ENCODE data around the gene ATP2C1.

The ATP2C1 gene

DNA sequence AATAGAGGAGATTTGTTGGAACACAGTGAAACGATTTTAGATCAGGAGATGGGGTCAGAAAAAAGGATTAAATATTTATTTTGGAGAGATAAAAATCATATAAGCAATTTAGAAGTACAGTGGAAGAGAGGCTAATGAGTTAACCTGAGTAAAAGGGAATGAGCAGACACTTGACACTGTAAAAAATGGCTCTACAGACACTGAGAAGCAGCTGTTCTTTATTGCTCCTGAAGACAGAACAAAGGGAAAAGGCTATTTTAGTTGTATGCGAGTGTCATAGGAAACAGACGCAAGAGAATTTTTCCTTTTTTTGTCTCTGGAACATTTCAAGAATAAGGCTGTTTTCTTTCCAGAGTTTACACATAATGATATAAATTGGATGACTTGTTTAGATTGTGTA lies 98.5 kb downstream of the ATP2C1 start:
- WGBS (ENCODE audit: extremely low coverage, insufficient coverage, low lambda C conversion rate) = 100% methylated on average over 1 of the region's 3 CpGs
- Histone ChIP-seq H2BK5ac (ENCODE audit: low read length) (no peak overlapping the region), H2BK120ac (ENCODE audit: low read depth, low read length) (no peak overlapping the region), H2BK15ac (replicated peaks; ENCODE audit: low read depth) (no peak overlapping the region), H3K4ac (ENCODE audit: low read depth, low read length) (no peak overlapping the region), H2AK5ac (ENCODE audit: low read length) (no peak overlapping the region), H3K4me3 (ENCODE audit: low read length) (no peak overlapping the region), H3K56ac (ENCODE audit: low read length) (no peak overlapping the region), H3K4me1 (ENCODE audit: control insufficient read depth, low read depth, low read length) (no peaks in the 10 kb centered on the region), H3K27me3 (ENCODE audit: insufficient read depth, low read length, poor library complexity) (no peaks in the 10 kb centered on the region), H3K79me1 (ENCODE audit: low read length) (no peaks in the 10 kb centered on the region), H3K18ac (ENCODE audit: low read length) (no peak overlapping the region), H4K5ac (ENCODE audit: low read length) (no peak overlapping the region), H3K79me2 (ENCODE audit: control insufficient read depth, insufficient read depth, low read length) (no peaks in the 10 kb centered on the region), H3K23ac (ENCODE audit: low read length) (no peak overlapping the region), H3K36me3 (ENCODE audit: control insufficient read depth, insufficient read depth, low read length) (peaks cover 2% of the 10 kb centered on the region), H3K9ac (ENCODE audit: low read length) (no peak overlapping the region), H4K8ac (ENCODE audit: low read depth, low read length) (no peak overlapping the region), H3K27ac (ENCODE audit: low read depth, low read length) (no peak overlapping the region), H3K4me2 (ENCODE audit: low read length) (no peak overlapping the region)
- DNase-seq = no peak

DNA sequence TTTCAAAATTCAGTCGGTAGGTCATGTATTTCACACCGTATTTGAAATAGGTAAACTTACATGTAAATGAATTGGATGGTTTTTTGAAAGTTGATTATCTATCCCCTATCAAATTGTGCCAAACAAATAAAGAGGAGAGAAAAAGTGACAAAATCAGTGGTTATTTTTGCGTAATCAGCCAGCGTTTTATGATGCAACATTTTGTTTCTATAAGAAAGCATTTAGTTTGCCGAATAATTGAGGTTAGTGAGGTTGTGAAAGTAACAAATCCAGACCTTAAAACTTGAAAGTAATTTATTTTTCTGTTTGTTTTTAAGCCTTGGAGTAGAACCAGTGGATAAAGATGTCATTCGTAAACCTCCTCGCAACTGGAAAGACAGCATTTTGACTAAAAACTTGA lies 103.4 kb downstream of the ATP2C1 start:
- Histone ChIP-seq H3K4ac (ENCODE audit: low read depth, low read length) (no peak overlapping the region), H3K56ac (ENCODE audit: low read length) (no peak overlapping the region), H3K18ac (ENCODE audit: low read length) (no peak overlapping the region), H3K9ac (ENCODE audit: low read length) (no peak overlapping the region), H2AK5ac (ENCODE audit: low read length) (no peak overlapping the region), H3K36me3 (ENCODE audit: control insufficient read depth, insufficient read depth, low read length) (peaks cover 2% of the 10 kb centered on the region), H3K4me1 (ENCODE audit: control insufficient read depth, low read depth, low read length) (no peaks in the 10 kb centered on the region), H2BK120ac (ENCODE audit: low read depth, low read length) (no peak overlapping the region), H3K27ac (ENCODE audit: low read depth, low read length) (no peak overlapping the region), H2BK5ac (ENCODE audit: low read length) (no peak overlapping the region), H3K27me3 (ENCODE audit: insufficient read depth, low read length, poor library complexity) (no peaks in the 10 kb centered on the region), H3K4me3 (ENCODE audit: low read length) (no peak overlapping the region), H3K79me1 (ENCODE audit: low read length) (no peaks in the 10 kb centered on the region), H4K8ac (ENCODE audit: low read depth, low read length) (no peak overlapping the region), H4K5ac (ENCODE audit: low read length) (no peak overlapping the region), H3K4me2 (ENCODE audit: low read length) (no peak overlapping the region), H3K23ac (ENCODE audit: low read length) (no peak overlapping the region), H2BK15ac (replicated peaks; ENCODE audit: low read depth) (no peak overlapping the region), H3K79me2 (ENCODE audit: control insufficient read depth, insufficient read depth, low read length) (no peaks in the 10 kb centered on the region)
- WGBS (ENCODE audit: extremely low coverage, insufficient coverage, low lambda C conversion rate) = 100% methylated on average over 1 of the region's 7 CpGs
- DNase-seq = no peak

DNA sequence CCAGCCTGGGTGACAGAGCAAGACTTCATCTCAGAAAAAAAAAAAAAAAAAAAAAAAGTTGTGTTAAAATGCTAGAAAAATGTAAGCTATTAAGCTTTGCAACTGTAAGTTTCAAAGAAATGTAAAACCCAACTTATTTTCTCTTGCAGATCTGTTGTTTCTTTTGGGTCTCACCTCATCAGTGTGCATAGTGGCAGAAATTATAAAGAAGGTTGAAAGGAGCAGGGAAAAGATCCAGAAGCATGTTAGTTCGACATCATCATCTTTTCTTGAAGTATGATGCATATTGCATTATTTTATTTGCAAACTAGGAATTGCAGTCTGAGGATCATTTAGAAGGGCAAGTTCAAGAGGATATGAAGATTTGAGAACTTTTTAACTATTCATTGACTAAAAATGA lies 107.2 kb downstream of the ATP2C1 start:
- Histone ChIP-seq H3K56ac (ENCODE audit: low read length) (no peak overlapping the region), H3K4ac (ENCODE audit: low read depth, low read length) (no peak overlapping the region), H3K27ac (ENCODE audit: low read depth, low read length) (no peak overlapping the region), H3K27me3 (ENCODE audit: insufficient read depth, low read length, poor library complexity) (no peaks in the 10 kb centered on the region), H3K9ac (ENCODE audit: low read length) (no peak overlapping the region), H3K4me2 (ENCODE audit: low read length) (no peak overlapping the region), H3K79me2 (ENCODE audit: control insufficient read depth, insufficient read depth, low read length) (no peaks in the 10 kb centered on the region), H2BK5ac (ENCODE audit: low read length) (no peak overlapping the region), H3K4me1 (ENCODE audit: control insufficient read depth, low read depth, low read length) (no peaks in the 10 kb centered on the region), H2BK15ac (replicated peaks; ENCODE audit: low read depth) (no peak overlapping the region), H4K8ac (ENCODE audit: low read depth, low read length) (no peak overlapping the region), H3K79me1 (ENCODE audit: low read length) (no peaks in the 10 kb centered on the region), H3K23ac (ENCODE audit: low read length) (no peak overlapping the region), H2AK5ac (ENCODE audit: low read length) (no peak overlapping the region), H3K18ac (ENCODE audit: low read length) (no peak overlapping the region), H2BK120ac (ENCODE audit: low read depth, low read length) (no peak overlapping the region), H4K5ac (ENCODE audit: low read length) (no peak overlapping the region), H3K4me3 (ENCODE audit: low read length) (no peak overlapping the region), H3K36me3 (ENCODE audit: control insufficient read depth, insufficient read depth, low read length) (no peaks in the 10 kb centered on the region)
- no peak for DNase-seq
- no CpG with 5 or more reads among the region's 1 CpG for WGBS (ENCODE audit: extremely low coverage, insufficient coverage, low lambda C conversion rate)

DNA sequence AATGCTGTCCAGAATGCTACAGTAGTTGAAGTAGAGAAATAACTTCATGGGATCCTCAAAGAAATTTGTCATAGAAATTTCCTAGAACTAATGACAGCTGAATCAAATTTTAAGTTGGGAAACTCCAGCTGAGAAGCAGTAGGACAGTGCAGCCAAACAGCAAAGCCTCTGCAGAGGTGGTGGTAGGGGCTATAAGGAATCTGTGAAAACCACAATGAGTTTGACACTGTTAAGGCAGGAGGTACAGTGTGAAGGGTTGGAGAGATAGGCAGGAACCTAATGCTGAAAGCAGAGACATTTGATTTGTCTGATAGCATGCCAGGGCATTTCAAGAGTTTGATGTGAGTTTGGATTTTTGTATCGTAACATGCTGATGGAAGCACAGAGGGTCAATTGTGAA lies 110.7 kb downstream of the ATP2C1 start:
- no peak overlapping the region for H3K27ac ChIP-seq (ENCODE audit: low read depth, low read length)
- no peak overlapping the region for H2BK5ac ChIP-seq (ENCODE audit: low read length)
- H2BK120ac ChIP-seq (ENCODE audit: low read depth, low read length) = no peak overlapping the region
- no peak overlapping the region for H4K5ac ChIP-seq (ENCODE audit: low read length)
- no peak overlapping the region for H4K8ac ChIP-seq (ENCODE audit: low read depth, low read length)
- H3K27me3 ChIP-seq (ENCODE audit: insufficient read depth, low read length, poor library complexity) = no peaks in the 10 kb centered on the region
- H3K9ac ChIP-seq (ENCODE audit: low read length) = no peak overlapping the region
- no peak overlapping the region for H3K4ac ChIP-seq (ENCODE audit: low read depth, low read length)
- no peaks in the 10 kb centered on the region for H3K36me3 ChIP-seq (ENCODE audit: control insufficient read depth, insufficient read depth, low read length)
- H2BK15ac ChIP-seq (replicated peaks; ENCODE audit: low read depth) = no peak overlapping the region
- H3K4me1 ChIP-seq (ENCODE audit: control insufficient read depth, low read depth, low read length) = no peaks in the 10 kb centered on the region
- H3K79me2 ChIP-seq (ENCODE audit: control insufficient read depth, insufficient read depth, low read length) = no peaks in the 10 kb centered on the region
- H3K4me2 ChIP-seq (ENCODE audit: low read length) = no peak overlapping the region
- DNase-seq = no peak
- H3K79me1 ChIP-seq (ENCODE audit: low read length) = no peaks in the 10 kb centered on the region
- H3K23ac ChIP-seq (ENCODE audit: low read length) = no peak overlapping the region
- no peak overlapping the region for H3K18ac ChIP-seq (ENCODE audit: low read length)
- no peak overlapping the region for H2AK5ac ChIP-seq (ENCODE audit: low read length)
- H3K4me3 ChIP-seq (ENCODE audit: low read length) = no peak overlapping the region
- no peak overlapping the region for H3K56ac ChIP-seq (ENCODE audit: low read length)
- 100% methylated on average over 1 of the region's 1 CpG for WGBS (ENCODE audit: extremely low coverage, insufficient coverage, low lambda C conversion rate)

DNA sequence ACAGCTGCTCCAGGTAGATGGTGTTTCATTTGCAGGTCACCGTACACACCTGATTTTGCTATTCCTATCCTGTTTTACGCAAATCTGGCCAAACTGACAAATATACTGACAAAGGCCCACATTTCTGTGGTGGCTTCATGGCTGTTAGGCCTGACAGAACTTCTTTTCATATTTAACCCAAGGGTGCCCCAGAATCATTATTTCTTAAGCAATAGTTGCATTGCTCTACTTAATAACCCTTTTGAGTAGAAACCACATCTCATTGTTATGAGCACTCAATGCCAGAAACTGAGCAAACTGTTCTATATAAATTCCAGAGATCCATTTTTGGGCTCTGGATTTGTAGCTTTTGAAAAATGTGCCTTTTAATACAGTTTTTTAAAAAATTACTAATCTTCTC lies 113.4 kb downstream of the ATP2C1 start:
- Histone ChIP-seq H3K4me1 (ENCODE audit: control insufficient read depth, low read depth, low read length) (no peaks in the 10 kb centered on the region), H3K79me2 (ENCODE audit: control insufficient read depth, insufficient read depth, low read length) (no peaks in the 10 kb centered on the region), H3K27ac (ENCODE audit: low read depth, low read length) (no peak overlapping the region), H2AK5ac (ENCODE audit: low read length) (no peak overlapping the region), H2BK15ac (replicated peaks; ENCODE audit: low read depth) (no peak overlapping the region), H3K27me3 (ENCODE audit: insufficient read depth, low read length, poor library complexity) (no peaks in the 10 kb centered on the region), H3K18ac (ENCODE audit: low read length) (no peak overlapping the region), H3K9ac (ENCODE audit: low read length) (no peak overlapping the region), H3K4ac (ENCODE audit: low read depth, low read length) (no peak overlapping the region), H3K23ac (ENCODE audit: low read length) (no peak overlapping the region), H3K36me3 (ENCODE audit: control insufficient read depth, insufficient read depth, low read length) (peaks cover 3% of the 10 kb centered on the region), H3K56ac (ENCODE audit: low read length) (no peak overlapping the region), H2BK5ac (ENCODE audit: low read length) (no peak overlapping the region), H4K8ac (ENCODE audit: low read depth, low read length) (no peak overlapping the region), H2BK120ac (ENCODE audit: low read depth, low read length) (no peak overlapping the region), H3K4me2 (ENCODE audit: low read length) (no peak overlapping the region), H4K5ac (ENCODE audit: low read length) (no peak overlapping the region), H3K79me1 (ENCODE audit: low read length) (no peaks in the 10 kb centered on the region), H3K4me3 (ENCODE audit: low read length) (no peak overlapping the region)
- DNase-seq = no peak
- WGBS (ENCODE audit: extremely low coverage, insufficient coverage, low lambda C conversion rate) = no CpG with 5 or more reads among the region's 2 CpGs

DNA sequence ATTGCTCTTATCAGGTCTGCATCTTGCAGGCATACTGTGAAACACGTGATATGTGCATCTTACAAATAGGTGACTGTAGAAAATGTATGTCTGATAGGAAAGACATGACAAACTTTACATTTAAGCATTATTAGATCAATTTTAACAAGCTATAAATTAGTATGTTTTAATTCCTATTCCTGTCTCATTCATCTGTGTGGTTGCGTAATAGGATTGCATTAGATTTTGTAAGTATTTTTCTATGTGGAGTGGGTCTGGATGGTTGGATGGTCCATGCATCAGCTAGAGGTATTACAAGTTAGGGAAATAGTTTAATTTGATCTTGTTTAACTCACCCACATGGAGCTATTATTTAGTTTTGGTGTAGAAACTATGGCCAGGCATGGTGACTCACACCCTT lies 113.9 kb downstream of the ATP2C1 start:
- Histone ChIP-seq H3K27ac (ENCODE audit: low read depth, low read length) (no peak overlapping the region), H3K23ac (ENCODE audit: low read length) (no peak overlapping the region), H3K4me1 (ENCODE audit: control insufficient read depth, low read depth, low read length) (no peaks in the 10 kb centered on the region), H3K36me3 (ENCODE audit: control insufficient read depth, insufficient read depth, low read length) (peaks cover 3% of the 10 kb centered on the region), H4K8ac (ENCODE audit: low read depth, low read length) (no peak overlapping the region), H2BK5ac (ENCODE audit: low read length) (no peak overlapping the region), H3K4me3 (ENCODE audit: low read length) (no peak overlapping the region), H2BK120ac (ENCODE audit: low read depth, low read length) (no peak overlapping the region), H3K56ac (ENCODE audit: low read length) (no peak overlapping the region), H4K5ac (ENCODE audit: low read length) (no peak overlapping the region), H3K79me2 (ENCODE audit: control insufficient read depth, insufficient read depth, low read length) (no peaks in the 10 kb centered on the region), H3K4ac (ENCODE audit: low read depth, low read length) (no peak overlapping the region), H2BK15ac (replicated peaks; ENCODE audit: low read depth) (no peak overlapping the region), H3K79me1 (ENCODE audit: low read length) (no peaks in the 10 kb centered on the region), H2AK5ac (ENCODE audit: low read length) (no peak overlapping the region), H3K9ac (ENCODE audit: low read length) (no peak overlapping the region), H3K4me2 (ENCODE audit: low read length) (no peak overlapping the region), H3K27me3 (ENCODE audit: insufficient read depth, low read length, poor library complexity) (no peaks in the 10 kb centered on the region), H3K18ac (ENCODE audit: low read length) (no peak overlapping the region)
- no peak for DNase-seq
- WGBS (ENCODE audit: extremely low coverage, insufficient coverage, low lambda C conversion rate) = no CpG with 5 or more reads among the region's 2 CpGs

All from mesendoderm (in vitro differentiated cells).